ENCODE results near the gene SIKE1.
"Not testable (repeated sequence)": the region's sequence is repeated elsewhere in the genome, so short reads cannot be mapped to it uniquely, and the experiment has no call there.

Gene SIKE1

DNA sequence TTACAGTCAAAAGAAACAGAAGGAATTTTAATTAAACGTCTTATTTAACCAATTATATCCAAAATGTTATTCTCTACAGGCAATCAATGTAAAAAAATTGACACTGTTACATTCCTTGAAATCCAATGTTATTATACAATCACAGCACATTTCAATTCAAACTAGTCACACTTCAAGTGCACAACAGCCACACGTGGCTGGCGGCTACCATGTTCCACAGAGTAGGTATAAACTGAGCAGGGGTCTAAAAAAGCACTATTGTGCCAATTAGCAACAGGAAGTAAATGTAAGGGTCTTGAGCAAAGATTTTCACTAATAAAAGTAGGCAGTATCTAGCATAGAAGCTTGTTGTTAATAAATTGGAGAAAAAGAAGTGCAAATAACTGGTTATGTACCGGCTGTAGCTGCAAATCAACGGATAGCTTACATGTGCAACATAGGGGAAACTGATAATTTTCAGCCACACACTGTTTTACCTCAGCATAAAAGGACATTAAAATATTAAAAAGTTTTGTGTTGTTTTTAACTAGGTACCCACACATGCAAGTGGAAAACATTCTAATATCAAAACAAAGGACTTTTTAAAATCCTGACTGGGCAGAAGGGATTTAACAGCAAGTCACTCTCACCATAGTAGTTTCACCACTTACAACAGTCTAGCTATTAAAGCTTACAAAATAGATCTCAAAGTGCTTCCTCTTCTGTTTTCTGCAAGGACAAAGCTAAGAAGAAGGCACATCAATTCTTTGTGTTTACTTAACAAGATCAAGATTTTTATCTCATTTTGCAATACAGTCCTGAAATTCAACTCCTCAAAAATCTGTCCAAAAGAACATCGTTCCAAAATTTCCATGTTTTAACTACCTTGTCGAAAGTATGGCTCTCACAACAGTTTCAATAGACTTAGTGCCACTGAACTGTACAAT, 25.2 kb downstream of the SIKE1 start:
- no peak for DNase-seq (ENCODE audit: low spot score)

GRCh38 chr1:114753702-114754101, 26.8 kb downstream of the SIKE1 start:
- DNase-seq (ENCODE audit: low spot score): not testable (repeated sequence)

DNA sequence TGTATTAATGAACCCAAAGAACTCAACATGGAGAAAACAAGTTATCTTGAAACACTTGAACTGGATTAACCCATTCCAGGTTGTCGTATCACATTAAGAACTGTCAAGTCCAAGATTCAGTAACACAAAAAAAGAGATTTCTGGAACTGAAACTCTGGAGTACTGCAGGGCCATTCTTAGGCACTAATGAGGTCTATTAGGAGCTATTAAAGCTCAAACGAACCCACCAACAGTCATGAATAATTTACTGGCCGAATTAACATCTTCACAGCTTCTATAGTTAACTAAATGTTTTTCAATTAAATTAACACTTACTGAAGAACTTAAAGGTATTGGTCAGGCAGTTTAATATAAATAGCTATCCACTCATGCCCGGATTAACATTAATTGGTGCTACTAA, 27.3 kb downstream of the SIKE1 start:
- no peak for DNase-seq (ENCODE audit: low spot score)

- no peak for DNase-seq (ENCODE audit: low spot score)
Observed at GRCh38 chr1:114750780-114751179, 29.7 kb downstream of the SIKE1 start.

DNA sequence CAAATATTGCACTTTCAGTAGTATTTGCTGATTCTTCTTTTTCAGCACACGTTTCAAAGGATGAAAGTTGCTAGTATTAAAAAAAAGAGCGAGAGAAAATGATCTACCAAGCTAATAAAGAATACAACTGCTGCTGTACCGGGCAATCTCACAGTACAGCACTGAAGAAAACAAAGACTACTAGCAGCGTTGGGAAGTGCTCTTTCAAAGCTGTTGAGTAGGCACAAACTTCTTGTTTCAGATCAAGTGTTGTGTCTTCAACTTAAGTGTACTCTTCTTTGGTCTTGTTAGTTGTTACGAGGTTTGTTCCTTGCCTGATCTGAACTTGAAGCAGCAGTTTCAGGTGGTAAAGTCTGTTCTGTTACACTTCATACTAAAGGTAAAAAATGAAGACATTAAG, 30.6 kb downstream of the SIKE1 start:
- DNase-seq (ENCODE audit: low spot score): no peak

- no peak for DNase-seq (ENCODE audit: low spot score)
Observed at GRCh38 chr1:114746450-114747121, 33.9 kb downstream of the SIKE1 start.

DNA sequence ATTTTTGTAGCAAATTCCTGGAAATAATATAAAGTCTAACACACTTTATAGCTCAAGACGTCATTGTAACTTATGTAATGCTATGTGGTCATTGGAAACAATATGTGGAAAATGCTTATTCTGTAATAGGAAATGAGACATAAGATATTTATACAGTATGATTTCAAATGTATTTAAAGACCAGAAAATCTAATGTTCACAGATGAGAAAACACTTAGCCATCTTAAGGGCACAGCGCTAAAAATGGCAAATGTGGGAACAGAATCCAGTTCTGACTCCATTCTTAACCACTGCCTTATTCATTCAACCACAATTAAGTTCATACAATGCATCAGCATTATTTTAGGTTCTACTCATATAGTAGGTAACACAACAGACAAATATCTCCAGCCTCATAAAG, 35.2 kb downstream of the SIKE1 start:
- DNase-seq (ENCODE audit: low spot score): no peak

DNA sequence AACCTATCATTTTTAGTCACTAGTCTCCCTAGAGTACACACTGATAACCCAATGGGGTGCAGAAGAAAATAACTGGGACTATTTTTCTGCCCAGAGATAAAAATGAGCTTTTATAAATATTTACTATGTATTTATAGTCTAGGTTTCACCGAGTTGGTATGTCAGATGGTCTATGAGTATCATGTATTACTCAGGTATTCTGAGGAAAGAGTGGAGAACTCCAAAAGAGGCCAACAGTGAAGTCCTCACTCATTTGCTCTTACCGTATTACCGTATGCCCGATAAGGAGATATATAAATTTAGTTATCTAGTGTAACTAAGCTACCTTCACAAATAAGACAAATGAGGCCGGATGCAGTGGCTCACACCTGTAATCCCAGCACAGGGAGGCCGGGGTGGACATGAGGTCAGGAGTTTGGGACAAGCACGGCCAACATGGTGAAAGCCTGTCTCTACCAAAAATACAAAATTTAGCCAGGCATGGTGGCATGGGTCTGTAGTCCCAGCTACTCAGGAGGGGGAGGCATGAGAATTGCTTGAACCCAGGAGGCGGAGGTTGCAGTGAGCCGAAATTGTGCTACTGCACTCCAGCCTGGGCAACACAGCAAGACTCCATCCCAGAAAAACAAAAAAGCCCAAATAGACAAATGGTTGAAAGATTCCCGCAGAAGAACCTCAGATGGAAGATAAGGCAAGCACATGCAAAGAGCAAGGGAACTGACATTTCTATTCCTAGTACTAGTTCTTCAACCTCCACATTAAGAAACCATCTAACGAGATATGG, 38.3 kb downstream of the SIKE1 start:
- no peak for DNase-seq (ENCODE audit: low spot score)

DNA sequence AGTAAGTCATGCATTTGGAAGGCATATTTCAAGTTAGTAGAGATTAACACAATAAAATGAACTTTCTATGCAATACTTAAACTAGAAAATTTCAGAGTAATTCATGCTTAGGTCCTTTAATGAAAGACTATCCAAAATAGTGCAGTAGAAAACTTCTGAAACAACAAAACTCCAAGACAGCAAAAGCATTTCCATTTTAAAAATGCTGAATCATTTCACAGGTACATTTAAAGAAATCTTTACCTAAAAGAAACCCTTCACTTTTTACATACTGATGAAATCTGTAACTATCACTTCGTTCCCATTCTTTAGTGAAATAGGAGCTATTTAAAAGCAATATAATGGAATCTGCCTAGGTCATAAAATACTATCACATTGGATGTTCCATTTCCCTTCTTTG, 40.2 kb downstream of the SIKE1 start:
- DNase-seq (ENCODE audit: low spot score): no peak

GRCh38 chr1:114737314-114737849, 43.1 kb downstream of the SIKE1 start:
- DNase-seq (ENCODE audit: low spot score): no peak

GRCh38 chr1:114735479-114735878, 45.0 kb downstream of the SIKE1 start:
- no peak for DNase-seq (ENCODE audit: low spot score)

DNA sequence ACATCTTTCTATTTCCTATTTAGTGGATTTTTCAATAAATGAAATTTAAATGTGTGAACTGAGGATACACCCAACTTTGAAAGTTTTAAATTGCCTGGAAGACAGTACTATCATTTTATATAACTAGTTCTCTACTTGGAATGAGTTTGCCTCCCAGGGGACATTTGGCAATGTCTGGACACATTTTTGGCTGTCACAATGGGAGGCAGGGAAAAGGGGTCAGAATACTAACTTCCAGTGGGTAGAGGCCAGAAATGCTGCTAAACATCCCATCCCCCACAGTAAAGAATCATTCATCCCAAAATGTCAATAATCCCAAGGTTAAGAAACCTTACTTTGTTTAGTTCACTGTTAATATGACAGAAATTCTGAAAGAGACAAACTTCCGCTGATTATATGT, 50.7 kb downstream of the SIKE1 start:
- no peak for DNase-seq (ENCODE audit: low spot score)

GRCh38 chr1:114728553-114728952, 51.9 kb downstream of the SIKE1 start:
- no peak for DNase-seq (ENCODE audit: low spot score)

GRCh38 chr1:114725230-114725629, 55.3 kb downstream of the SIKE1 start:
- DNase-seq (ENCODE audit: low spot score): no peak

DNA sequence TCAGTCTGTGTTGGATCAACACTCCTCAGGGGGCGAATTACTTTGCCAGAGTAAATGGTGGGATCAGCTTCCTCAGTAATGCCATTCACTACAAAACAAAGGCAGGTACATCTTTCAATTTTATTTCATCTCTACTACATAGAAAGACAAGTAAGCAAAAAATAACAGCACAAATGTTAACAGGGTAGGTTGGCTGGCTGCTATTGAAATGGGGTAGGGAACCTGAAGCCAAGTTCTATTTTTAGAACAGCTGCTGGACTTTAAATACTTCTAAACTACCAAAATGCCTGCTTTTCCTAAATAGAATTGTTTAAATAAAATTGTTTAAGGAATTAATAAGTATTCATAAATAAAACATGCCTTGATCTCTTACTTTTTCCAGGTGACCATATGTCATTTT, 56.6 kb downstream of the SIKE1 start:
- DNase-seq (ENCODE audit: low spot score): no peak

DNA sequence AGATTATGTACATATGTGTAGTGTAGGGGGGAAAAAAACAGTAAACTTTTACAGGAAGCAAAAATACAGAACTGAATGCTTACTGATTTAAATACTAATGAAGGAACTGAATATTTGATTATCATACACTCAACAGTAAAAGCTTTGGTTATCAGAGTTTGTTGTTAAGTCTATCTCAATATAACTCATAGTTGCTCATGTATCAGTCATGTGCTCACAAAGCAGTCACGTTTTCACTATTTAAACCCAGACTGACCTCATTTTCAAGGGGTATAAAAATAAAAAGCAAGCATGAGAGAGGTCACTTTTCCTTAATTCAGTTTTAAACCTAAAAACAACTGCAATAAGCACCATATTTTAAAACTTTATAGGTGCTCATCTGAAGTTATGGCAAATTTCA, 57.0 kb downstream of the SIKE1 start:
- no peak for DNase-seq (ENCODE audit: low spot score)

- DNase-seq (ENCODE audit: low spot score): no peak
Observed at GRCh38 chr1:114720492-114720891, 60.0 kb downstream of the SIKE1 start.
